ENCODE measurements around the gene ADAMTS8.

The ADAMTS8 gene

DNA sequence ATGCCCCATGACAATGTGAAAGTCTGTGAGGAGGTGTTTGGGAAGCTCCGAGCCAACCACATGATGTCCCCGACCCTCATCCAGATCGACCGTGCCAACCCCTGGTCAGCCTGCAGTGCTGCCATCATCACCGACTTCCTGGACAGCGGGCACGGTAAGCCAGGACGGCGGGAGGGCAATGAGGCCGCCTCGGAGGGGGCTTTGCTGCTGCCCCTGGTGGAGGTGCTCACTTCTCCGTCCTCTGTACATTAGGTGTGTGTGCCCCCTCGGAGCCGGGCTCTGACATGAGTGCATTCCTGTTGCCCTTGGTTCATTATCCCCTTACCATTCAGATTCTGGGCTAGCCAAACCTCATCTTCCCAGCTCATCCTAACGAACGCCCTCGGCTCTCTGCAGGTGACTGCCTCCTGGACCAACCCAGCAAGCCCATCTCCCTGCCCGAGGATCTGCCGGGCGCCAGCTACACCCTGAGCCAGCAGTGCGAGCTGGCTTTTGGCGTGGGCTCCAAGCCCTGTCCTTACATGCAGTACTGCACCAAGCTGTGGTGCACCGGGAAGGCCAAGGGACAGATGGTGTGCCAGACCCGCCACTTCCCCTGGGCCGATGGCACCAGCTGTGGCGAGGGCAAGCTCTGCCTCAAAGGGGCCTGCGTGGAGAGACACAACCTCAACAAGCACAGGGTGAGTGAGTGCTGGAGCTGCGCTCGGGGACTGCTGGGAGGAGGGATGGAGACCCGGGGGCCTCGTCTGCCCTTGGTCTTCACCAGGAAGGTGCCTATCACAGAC is 33.9 kb upstream of the ADAMTS8 start:
- no peak for DNase-seq (ENCODE audit: low spot score)

DNA sequence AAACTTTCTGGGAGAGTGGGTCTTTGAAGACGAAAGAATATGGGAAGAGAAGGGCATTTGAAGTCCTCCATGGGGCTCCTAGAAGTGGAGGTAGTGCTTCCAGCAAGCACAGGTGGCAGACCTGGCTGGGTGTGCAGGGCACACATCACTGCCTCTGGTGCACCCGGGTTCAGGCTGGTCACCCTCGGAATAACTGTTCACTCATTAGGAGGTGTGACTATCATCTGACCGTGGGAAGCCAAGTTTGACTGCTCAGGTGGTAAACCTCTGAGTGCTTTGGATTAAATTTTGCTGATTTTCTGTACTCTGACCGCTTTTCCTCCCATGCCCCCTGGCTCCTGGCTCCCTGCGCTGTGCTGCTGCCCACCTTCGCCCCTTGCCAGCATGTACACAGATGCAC is 31.1 kb upstream of the ADAMTS8 start:
- peak; percentile 56 for DNase-seq (ENCODE audit: low spot score)

DNA sequence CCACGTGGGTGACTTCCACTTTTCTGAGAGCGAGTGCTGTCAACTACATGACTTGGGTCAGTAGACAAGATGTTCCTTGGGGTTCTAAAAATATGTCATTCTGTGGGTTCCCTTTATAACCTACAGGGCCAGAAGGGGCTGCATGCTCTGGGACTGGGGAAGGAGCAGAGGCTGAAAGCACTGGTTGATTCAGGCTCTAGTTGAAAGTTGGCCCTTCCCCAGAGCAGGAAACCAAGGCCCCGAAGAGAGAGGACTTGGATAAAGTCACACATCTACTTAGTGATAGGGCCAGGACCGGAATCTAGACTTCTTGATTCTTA is 30.0 kb upstream of the ADAMTS8 start:
- DNase-seq (ENCODE audit: low spot score): no peak

GRCh38 chr11:130457623-130458409 is 29.4 kb upstream of the ADAMTS8 start:
- DNase-seq (ENCODE audit: low spot score): no peak

GRCh38 chr11:130456286-130456685 is 27.9 kb upstream of the ADAMTS8 start:
- no peak for DNase-seq (ENCODE audit: low spot score)

DNA sequence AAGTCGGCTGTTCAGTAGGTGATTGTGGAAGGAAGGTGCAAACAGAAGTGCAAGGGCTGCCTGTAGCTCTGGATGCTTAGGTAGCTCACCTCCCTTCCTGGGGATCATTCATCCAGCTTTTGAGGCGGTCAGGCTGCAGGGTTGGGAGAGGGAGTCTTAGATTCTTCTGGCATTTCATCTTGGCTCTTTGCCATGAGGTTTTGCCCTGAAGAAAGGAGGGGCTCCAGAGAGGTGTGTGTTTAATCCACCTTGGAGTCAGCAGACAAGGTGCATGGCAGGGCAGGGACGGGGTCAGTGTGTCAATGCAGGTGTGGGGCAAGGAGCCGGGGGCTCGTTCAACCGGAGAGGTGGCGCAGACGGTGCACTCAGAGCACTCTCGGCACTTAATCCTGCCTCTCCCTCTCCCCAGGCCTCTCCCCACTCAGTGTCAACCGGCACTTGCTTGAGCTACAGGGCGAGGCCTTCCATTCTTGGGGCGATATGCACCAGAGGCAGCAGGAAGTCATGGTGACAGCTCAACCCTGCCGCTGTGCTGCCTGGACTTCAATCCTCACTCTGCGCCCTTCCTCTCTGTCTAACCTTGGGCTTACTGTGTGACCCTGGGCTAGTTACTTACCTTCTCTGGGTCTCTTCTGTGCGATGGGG is 27.2 kb upstream of the ADAMTS8 start:
- peak; percentile 47 for DNase-seq (ENCODE audit: low spot score)

DNA sequence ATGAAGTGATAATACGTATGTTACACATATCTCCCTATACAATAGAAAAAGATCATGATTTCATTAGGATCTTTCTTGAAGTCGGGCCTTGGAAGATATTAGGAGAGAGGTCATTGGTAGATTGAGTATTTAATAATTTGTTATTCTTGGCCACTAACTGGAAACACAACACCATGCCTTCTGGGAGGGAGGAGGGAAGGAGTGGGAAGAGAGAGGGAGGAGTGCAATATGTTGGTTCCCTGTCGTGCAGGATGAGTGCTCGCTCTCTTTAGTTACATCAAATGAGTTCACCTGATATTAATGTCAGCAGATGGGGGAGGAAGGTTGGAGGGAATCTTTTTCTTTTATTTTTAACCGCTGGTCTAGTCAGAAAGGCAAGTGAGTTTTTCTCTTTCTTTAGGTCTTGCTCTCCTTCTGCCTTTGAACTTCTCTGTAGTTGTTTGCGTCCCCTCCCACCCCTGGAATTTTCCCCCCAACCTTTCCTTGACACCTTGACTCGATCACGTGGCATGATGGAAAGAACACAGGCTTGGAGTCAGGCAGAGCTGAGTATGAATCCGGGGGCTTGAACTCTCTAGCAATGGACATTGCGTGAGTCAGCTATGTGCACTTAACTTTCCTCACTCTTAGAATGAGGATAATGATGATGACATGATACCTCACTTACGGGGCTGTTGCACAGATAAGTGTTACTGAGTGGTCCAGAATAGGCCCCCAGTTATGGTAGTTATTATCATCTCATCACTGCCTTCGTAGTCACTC is 26.3 kb upstream of the ADAMTS8 start:
- peak; percentile 29 for DNase-seq (ENCODE audit: low spot score)

DNA sequence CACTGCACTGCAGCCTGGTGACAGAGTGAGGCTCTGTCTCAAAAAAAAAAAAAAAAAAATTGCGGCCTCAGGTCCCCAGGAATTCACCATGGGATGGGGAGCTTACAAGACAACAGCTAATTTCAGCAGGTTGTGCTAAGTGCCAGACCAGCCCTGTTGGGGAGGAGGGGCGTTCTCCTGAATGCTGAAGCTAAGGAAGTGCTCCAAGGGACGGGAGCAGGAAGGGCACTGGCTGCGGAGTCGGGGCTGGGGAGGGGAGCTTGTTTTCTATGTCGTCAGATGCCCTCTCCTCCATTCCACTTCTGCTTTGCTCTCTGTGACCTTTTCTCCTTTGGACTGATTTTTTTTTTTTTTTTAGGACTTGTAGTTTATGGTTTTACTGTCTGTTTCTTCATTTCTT is 24.5 kb upstream of the ADAMTS8 start:
- DNase-seq (ENCODE audit: low spot score): no peak

GRCh38 chr11:130452176-130452575 is 23.8 kb upstream of the ADAMTS8 start:
- no peak for DNase-seq (ENCODE audit: low spot score)

DNA sequence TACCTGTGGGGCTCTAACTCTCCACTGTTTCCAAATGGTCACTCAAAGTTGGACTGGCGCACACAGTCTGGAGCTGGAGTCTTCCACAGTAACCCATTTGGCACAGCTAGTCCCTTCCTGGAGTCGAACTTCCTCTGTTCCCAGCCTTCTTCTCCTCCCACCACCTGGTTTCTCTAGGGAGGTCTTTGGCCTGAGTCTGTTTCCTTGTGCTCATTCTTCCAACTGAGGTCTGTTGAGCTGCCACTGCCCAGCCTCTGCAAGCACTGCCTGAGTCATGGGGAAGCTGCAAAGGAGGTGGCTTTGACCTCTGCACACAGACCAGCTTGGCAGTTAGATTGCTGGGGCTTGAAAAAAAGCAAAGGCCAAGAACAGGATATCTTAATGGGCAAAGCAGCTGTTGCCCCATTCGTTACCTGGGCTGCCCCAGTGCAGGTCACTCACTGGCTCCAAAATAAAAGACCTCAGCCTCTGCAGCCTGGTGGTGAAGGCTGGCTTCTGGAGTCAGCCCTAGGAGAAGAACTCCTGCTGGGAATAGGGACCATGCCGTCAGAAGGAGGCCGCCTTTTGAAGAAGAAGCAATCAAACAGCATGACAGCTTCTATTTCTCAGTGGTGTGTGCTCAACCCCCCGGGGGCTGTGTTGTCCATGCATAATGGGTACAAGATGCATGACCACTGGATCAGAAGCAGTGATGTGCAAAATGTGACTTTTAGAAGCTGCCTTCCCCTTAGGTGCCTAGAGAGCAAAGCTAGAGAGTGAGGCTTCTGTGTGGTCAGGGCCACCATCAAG is 23.0 kb upstream of the ADAMTS8 start:
- peak; percentile 80 for DNase-seq (ENCODE audit: low spot score)

DNA sequence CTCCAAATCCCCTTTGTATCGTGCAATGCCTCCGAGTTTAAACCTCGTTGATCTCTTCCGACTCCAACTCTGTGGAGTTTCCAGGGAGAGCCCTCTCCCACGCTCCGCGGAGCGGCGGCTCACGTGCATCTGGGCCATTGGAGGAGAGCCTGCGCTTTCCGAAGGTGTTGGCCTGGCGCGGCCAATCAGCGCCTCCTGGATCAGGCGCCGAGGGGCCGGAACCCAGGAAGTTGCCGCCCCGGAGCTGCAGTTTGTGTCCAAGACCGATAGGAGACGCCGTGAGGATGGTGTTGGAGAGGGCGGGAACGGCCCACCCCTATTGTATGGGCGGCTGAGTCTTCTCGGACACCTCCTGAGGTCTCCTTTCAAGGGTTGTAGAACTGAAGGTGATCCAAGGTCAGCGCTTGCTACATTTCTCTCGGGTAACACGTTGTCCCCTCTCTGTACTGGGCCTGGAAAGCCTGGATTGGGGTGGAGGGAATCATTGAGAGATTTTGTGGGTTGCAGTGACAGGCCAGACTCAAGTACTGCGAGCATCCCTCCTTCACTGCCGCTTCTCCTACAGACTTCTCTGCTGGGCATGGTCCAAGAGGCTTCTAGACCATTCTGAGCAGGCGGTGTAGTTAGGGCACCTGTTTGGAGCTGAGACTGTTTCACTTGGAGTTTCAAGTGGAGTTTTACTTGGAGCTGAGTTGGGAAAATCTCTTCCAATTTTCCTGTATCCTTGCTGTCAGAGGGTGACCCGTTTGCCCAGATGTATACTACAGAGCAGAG is 21.8 kb upstream of the ADAMTS8 start:
- DNase-seq (ENCODE audit: low spot score): peak; percentile 60

DNA sequence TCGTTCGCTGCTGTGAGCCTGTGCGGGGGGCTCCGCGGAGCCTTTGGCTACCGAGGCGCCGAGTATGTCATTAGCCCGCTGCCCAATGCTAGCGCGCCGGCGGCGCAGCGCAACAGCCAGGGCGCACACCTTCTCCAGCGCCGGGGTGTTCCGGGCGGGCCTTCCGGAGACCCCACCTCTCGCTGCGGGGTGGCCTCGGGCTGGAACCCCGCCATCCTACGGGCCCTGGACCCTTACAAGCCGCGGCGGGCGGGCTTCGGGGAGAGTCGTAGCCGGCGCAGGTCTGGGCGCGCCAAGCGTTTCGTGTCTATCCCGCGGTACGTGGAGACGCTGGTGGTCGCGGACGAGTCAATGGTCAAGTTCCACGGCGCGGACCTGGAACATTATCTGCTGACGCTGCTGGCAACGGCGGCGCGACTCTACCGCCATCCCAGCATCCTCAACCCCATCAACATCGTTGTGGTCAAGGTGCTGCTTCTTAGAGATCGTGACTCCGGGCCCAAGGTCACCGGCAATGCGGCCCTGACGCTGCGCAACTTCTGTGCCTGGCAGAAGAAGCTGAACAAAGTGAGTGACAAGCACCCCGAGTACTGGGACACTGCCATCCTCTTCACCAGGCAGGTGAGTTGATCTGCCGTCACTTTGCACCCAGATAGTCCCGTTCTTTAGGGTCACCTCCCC is 21.0 kb upstream of the ADAMTS8 start:
- no peak for DNase-seq (ENCODE audit: low spot score)

DNA sequence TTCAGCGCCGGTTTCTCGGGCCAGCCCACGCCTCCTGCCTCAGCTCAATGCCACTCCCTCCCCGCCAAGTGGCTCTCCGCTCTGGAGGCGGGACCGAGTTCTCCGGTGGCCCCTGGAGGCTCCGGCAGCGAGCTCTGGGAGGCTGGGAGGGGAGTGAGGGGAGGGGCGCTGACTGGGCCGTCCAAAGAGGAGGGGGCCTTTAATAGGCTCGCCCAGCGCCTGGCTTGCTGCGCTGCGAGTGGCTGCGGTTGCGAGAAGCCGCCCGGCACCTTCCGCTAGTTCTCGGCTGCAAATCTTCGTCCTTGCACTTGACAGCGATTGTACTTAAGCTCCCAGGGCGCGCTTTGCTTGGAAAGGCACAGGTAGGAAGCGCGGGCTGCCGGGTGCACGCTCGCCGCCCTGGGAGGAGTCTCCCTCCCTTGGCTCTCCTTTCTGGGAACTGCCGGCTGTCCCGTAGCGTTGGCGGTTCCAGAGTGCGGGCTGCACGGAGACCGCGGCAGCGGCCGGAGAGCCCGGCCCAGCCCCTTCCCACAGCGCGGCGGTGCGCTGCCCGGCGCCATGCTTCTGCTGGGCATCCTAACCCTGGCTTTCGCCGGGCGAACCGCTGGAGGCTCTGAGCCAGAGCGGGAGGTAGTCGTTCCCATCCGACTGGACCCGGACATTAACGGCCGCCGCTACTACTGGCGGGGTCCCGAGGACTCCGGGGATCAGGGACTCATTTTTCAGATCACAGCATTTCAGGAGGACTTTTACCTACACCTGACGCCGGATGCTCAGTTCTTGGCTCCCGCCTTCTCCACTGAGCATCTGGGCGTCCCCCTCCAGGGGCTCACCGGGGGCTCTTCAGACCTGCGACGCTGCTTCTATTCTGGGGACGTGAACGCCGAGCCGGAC is 20.3 kb upstream of the ADAMTS8 start, which contains the start of gene ADAMTS15:
Gene ADAMTS15, plus strand, starts transcription at position 230 of the 894 bp plus-strand sequence. Its CDS starts 329 bp downstream, at position 559.
- DNase-seq (ENCODE audit: low spot score): peak; percentile 68

DNA sequence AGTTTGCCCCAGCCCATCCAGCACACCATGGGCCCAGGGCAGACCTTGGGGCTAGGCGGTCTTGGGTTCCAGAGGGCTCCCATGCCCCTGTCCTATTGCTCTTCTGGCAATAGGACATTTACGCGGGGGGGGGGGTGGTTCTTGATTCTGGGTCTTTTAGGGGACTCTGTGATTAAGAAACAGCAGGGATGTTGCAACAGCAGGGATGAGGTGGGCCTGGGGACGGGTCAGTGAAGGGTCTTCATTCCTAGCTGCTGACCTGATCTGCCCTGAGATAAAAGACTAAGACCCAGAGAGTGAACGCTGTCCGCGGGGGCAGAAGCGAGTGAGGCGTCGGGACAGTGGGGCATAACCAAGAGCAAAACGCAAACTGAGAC is 19.6 kb upstream of the ADAMTS8 start:
- no peak for DNase-seq (ENCODE audit: low spot score)

DNA sequence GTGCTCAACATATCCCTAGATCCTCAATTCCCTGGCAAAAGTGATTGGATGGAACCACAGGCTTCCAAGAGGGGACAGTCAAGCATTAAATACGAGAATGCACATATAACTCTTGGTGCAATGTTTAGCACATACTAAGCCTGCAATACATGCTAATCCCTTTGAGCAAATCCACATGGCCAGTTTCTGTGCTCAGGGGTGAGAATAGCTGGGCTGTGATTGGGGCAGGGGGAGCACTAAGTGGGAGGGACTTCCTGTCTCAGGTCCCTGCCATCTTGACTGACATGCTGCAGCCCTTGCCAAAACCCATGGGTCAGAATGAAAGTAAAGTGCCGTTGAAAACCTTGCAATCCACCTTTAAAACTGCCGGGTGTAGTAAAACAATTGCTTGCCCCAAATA is 17.4 kb upstream of the ADAMTS8 start:
- no peak for DNase-seq (ENCODE audit: low spot score)

DNA sequence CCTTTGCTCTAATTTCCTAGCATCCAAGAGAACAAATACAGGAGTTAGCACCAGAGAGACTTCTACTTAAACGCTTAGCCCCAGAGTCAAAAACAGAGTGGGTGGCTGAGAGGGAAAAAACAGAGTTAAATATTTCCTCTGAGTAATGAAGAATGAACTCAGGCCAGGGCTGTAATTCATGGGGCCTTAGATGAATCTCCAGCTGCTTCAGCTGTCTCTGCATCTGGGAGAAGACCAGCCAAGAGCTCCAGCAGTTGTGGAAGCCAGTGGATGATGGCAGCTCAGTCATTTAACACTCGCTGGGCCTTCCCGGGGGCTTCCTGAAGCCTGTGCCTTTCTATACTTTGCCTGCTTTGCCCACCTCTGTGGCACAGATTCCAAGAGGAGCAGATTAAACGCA is 14.3 kb upstream of the ADAMTS8 start:
- no peak for DNase-seq (ENCODE audit: low spot score)

DNA sequence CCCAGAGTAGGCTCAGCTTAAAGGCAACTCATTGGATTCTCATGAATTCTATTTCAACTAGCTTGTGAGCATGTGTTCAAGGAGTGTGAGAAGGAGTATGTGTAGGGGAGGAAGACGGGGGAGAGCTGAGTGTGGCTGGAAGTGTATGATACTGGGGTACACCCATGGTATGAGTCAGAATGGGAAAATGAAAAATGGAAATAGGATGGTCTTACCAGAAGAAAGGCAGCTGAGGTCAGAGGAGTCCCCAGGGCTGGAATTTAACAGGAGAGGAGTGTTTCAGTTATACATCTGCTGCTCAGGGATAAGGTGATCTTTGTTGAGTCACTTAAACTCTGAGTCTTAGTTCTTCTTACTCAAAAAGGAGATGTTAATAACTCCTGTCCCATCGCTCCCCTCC is 13.3 kb upstream of the ADAMTS8 start:
- DNase-seq (ENCODE audit: low spot score): no peak

DNA sequence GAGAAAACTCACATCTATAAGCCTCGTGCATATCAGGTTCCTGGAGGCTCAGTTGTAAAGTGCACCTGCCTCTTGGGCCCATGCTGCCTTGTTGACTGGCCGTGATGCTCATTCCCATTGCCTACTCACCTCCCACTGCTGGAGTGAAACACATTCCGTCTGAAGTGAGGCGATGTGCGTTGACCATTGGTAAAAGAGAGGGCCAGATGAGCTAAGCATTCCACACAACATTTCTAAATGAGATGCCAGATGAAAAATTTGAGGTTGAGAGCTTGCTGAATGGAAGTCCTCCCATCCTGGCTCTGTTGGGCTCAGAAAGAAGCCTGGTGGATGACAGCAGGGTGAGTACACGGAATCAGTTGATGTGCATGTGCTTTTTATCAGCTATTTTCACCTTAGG is 11.5 kb upstream of the ADAMTS8 start:
- no peak for DNase-seq (ENCODE audit: low spot score)

DNA sequence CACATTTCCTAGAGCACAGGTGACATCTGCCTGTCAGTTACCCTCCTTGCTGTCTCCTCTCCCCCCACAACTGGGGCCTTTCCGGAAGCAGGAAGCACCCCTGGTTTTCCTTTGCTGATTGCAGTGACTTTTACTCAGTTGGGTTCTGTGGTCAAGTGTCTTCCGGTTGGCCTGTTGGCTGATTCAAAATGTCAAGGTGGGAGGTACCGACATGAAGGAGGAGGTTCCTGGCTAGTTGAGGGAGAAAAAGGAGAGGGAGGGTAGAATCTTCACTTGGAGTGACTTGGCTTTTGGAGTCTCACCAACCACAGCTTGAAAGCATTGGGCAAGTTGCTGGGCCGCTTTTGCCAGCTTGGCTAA is 10.7 kb upstream of the ADAMTS8 start:
- DNase-seq (ENCODE audit: low spot score): no peak
